WERI-Rb-1 (cell line): ENCODE results near the gene MFAP4.
A peak's percentile ranks its signal among the peaks of the same experiment; 100 is the strongest.

ENCODE experiments used
- DNase-seq: peaks from one replicate; pipeline ENCODE4 v3.0.0-alpha.2; 2020
- H3K27ac ChIP-seq: fragments of 250-450 bp; sonication (Bioruptor Pico); 2 replicates; pipeline ENCODE4 v1.5.1; 2020; ENCODE audit warnings: mild to moderate bottlenecking, moderate library complexity
- H3K27me3 ChIP-seq: fragments of 250-450 bp; sonication (Bioruptor Pico); 2 replicates; pipeline ENCODE4 v1.5.1; 2021; ENCODE audit warnings: mild to moderate bottlenecking, low read depth, moderate library complexity; ENCODE audit not compliant: insufficient read depth, severe bottlenecking
- H3K36me3 ChIP-seq: fragments of 250-450 bp; sonication (Bioruptor Pico); 2 replicates; pipeline ENCODE4 v1.5.1; 2020; ENCODE audit warnings: mild to moderate bottlenecking, moderate library complexity
- H3K4me3 ChIP-seq: 2 replicates; pipeline ENCODE4 v1.5.1; 2011; ENCODE audit warnings: low read depth, mild to moderate bottlenecking, control low read depth, low read length
- H3K9me3 ChIP-seq: fragments of 250-450 bp; sonication (Bioruptor Pico); 2 replicates; pipeline ENCODE4 v1.5.1; 2021; ENCODE audit warnings: mild to moderate bottlenecking, moderate library complexity; ENCODE audit not compliant: severe bottlenecking
- CTCF ChIP-seq: IDR thresholded peaks from 2 replicates; pipeline ENCODE4 v1.5.1; 2011; ENCODE audit warnings: low read depth, mild to moderate bottlenecking, control low read depth, inconsistent platforms, low read length

MFAP4 gene

GRCh38 chr17:19376811-19377210, 10.2 kb downstream of the MFAP4 start:
- DNase-seq, result no peak
- peaks cover 32% of the 10 kb centered on the region for H3K36me3 ChIP-seq
- H3K27ac ChIP-seq, result peak overlapping the region; percentile 79
- no peaks in the 10 kb centered on the region for H3K27me3 ChIP-seq
- no peaks in the 10 kb centered on the region for H3K9me3 ChIP-seq
- peak overlapping the region; percentile 86 for H3K4me3 ChIP-seq
- TF ChIP-seq CTCF, result no peak

- TF ChIP-seq CTCF, result no peak
- Histone ChIP-seq H3K36me3 (peaks cover 22% of the 10 kb centered on the region), H3K27ac (no peak overlapping the region), H3K9me3 (no peaks in the 10 kb centered on the region), H3K4me3 (no peak overlapping the region), H3K27me3 (no peaks in the 10 kb centered on the region)
- no peak for DNase-seq
Measured at GRCh38 chr17:19375732-19376131, 11.3 kb downstream of the MFAP4 start.

- no peak for DNase-seq
- Histone ChIP-seq H3K9me3 (no peaks in the 10 kb centered on the region), H3K27me3 (no peaks in the 10 kb centered on the region), H3K36me3 (peaks cover 6% of the 10 kb centered on the region), H3K27ac (peak overlapping the region; percentile 29; the same call in 1 of the 2 replicates), H3K4me3 (no peak overlapping the region)
- TF ChIP-seq CTCF, result no peak
Measured at GRCh38 chr17:19374136-19374535, 12.9 kb downstream of the MFAP4 start.

GRCh38 chr17:19372866-19373504, 14.0 kb downstream of the MFAP4 start:
- H3K36me3 ChIP-seq, result no peaks in the 10 kb centered on the region
- no peak overlapping the region for H3K4me3 ChIP-seq
- DNase-seq, result no peak
- no peak for TF ChIP-seq CTCF
- no peaks in the 10 kb centered on the region for H3K9me3 ChIP-seq
- H3K27me3 ChIP-seq, result no peaks in the 10 kb centered on the region
- H3K27ac ChIP-seq, result peak overlapping the region; percentile 54

- H3K4me3 ChIP-seq, result no peak overlapping the region
- no peaks in the 10 kb centered on the region for H3K36me3 ChIP-seq
Measured at GRCh38 chr17:19372439-19372838, 14.6 kb downstream of the MFAP4 start.

More at GRCh38 chr17:19372439-19372838, 14.6 kb downstream of the MFAP4 start:
- no peak for TF ChIP-seq CTCF
- no peaks in the 10 kb centered on the region for H3K9me3 ChIP-seq
- no peak overlapping the region for H3K27ac ChIP-seq
- DNase-seq, result no peak
- H3K27me3 ChIP-seq, result no peaks in the 10 kb centered on the region
